Measurements from ENCODE around the gene FSCN2. TPM values are rescaled to one million over a fixed set of nuclear protein-coding genes. Genes with fewer than 3 reads are reported as not detected.

The FSCN2 gene
- total RNA-seq, 2 donors from 2014 or later, result 0.65 to 0.72 TPM

DNA sequence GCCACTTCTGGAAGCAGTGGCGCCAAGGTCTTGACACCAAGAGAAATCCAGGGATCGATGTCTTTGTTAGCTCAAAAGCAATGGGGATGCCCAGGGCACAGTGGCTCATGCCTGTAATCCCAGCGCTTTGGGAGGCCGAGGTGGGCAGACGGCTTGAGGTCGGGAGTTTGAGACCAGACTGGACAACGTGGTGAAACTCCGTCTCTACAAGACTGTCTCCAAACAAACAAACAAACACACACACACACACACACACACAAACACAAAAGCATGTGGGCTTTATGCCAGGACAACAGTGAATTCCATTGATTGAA, 46.4 kb downstream of the FSCN2 start:
- H3K9me3 ChIP-seq (ENCODE audit: control insufficient read depth, low read length, poor library complexity, severe bottlenecking), result no peaks in the 10 kb centered on the region
- DNase-seq (no peak), ATAC-seq (no peak)
- Mint-ChIP-seq H3K36me3 (ENCODE audit: low read depth) (no peaks in the 10 kb centered on the region), H3K27me3 (no peaks in the 10 kb centered on the region), H3K4me3 (no peak overlapping the region), H3K27ac (no peak overlapping the region), H3K4me1 (peaks cover 10% of the 10 kb centered on the region)

GRCh38 chr17:81575836-81576235, 47.7 kb downstream of the FSCN2 start:
- ATAC-seq, result no peak

DNA sequence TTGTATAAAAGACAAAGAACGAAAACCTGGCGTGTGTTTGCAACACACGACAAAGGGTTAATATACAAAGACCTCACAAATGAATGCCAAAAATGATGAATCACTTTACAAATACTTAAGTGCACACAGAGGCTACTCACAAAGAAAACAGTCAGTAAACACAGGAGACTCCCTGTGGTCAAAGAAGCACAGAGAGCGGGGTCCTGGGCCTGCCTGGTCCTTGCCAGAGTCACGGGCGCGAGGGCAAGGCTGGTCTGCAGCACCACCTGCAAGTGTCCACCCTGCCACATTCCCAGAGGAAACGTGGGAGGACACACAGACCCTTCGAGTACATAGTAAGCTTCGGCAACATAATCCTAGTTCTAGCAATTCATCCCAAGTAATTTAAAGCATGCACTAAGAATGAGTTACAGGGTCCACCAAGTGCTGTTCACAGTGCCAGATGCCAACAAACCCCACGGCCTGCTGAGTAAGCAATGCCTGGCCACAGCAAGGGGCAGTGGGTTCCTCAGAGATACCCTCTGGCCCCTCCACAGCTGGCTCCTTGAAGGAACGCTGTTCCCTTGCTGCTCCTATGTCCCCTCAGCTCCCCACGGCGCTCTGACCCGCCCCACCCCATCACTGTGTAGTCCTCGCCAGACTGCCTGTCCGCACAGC, 48.6 kb downstream of the FSCN2 start:
- Mint-ChIP-seq H3K27ac (no peak overlapping the region), H3K36me3 (ENCODE audit: low read depth) (no peaks in the 10 kb centered on the region)
- H3K9me3 ChIP-seq (ENCODE audit: control insufficient read depth, low read length, poor library complexity, severe bottlenecking), result no peaks in the 10 kb centered on the region

More at GRCh38 chr17:81575836-81576235, 47.7 kb downstream of the FSCN2 start:
- no peak for DNase-seq
- H3K27me3 Mint-ChIP-seq, result no peaks in the 10 kb centered on the region
- H3K36me3 Mint-ChIP-seq (ENCODE audit: low read depth), result no peaks in the 10 kb centered on the region
- H3K9me3 ChIP-seq (ENCODE audit: control insufficient read depth, low read length, poor library complexity, severe bottlenecking), result no peaks in the 10 kb centered on the region
- H3K4me1 Mint-ChIP-seq, result peaks cover 14% of the 10 kb centered on the region
- no peak overlapping the region for H3K4me3 Mint-ChIP-seq
- H3K27ac Mint-ChIP-seq, result no peak overlapping the region

GRCh38 chr17:81577278-81578000, 49.3 kb downstream of the FSCN2 start:
- H3K9me3 ChIP-seq (ENCODE audit: control insufficient read depth, low read length, poor library complexity, severe bottlenecking), result no peaks in the 10 kb centered on the region
- Mint-ChIP-seq H3K4me1 (peaks cover 14% of the 10 kb centered on the region), H3K27me3 (no peaks in the 10 kb centered on the region), H3K4me3 (no peak overlapping the region), H3K36me3 (ENCODE audit: low read depth) (no peaks in the 10 kb centered on the region), H3K27ac (peak overlapping the region; percentile 91)
- DNase-seq (no peak), ATAC-seq (no peak)

More for the DNA sequence above, 48.6 kb downstream of the FSCN2 start:
- DNase-seq, result no peak
- peaks cover 14% of the 10 kb centered on the region for H3K4me1 Mint-ChIP-seq
- H3K27me3 Mint-ChIP-seq, result no peaks in the 10 kb centered on the region
- no peak overlapping the region for H3K4me3 Mint-ChIP-seq
- no peak for ATAC-seq

DNA sequence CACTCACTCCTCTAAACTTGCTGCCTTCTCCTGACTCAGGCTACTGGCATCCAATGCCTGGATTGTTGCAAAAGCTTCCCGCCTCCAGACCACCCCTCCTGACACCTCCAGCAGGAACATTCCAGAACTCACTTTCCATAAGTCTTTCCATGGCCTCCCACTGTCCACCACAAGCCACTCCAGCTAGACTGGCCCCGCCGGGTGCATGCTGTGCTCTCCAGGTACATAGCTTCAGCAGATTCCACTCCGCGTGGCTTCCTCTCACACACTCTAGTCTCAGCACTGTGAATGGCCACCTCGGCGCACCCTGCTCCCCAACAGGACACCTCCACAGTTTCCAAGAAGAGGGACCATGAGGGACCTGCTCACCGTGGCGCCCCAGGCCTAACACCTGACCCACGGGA, 49.9 kb downstream of the FSCN2 start:
- ATAC-seq (no peak), DNase-seq (no peak)
- Mint-ChIP-seq H3K27ac (peak overlapping the region; percentile 91), H3K4me3 (no peak overlapping the region), H3K4me1 (peaks cover 14% of the 10 kb centered on the region), H3K27me3 (no peaks in the 10 kb centered on the region), H3K36me3 (ENCODE audit: low read depth) (no peaks in the 10 kb centered on the region)
- H3K9me3 ChIP-seq (ENCODE audit: control insufficient read depth, low read length, poor library complexity, severe bottlenecking), result no peaks in the 10 kb centered on the region

DNA sequence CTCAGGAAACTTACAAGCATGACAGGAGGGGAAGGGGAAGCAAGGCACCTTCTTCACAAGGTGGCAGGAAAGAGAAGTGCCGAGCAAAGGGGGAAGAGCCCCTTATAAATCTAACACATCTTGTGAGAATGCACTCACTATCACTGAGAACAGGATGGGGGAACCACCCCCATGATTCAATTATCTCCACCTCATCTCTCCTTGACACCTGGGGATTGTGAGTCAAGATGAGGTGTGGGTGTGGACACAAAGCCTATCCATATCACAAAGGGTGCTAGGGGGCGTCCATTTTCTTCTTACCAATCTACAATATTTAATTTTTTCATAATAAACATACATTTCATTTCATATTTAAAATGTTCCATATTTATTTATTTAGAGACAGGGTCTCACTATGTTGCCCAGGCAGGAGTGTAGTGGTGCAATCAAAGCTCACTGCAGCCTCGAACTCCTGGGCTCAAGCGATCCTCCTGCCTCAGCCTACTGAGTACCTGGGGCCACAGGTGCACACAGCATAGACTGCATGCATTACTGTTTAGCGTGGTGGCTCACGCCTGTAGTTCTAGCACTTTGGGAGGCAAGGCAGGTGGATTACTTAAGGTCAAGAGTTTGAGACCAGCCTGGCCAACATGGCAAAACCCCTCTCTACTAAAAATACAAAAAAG, 50.5 kb downstream of the FSCN2 start:
- no peaks in the 10 kb centered on the region for H3K27me3 Mint-ChIP-seq
- peaks cover 14% of the 10 kb centered on the region for H3K4me1 Mint-ChIP-seq
- DNase-seq (no peak), ATAC-seq (no peak)
- no peaks in the 10 kb centered on the region for H3K36me3 Mint-ChIP-seq (ENCODE audit: low read depth)
- no peak overlapping the region for H3K4me3 Mint-ChIP-seq
- peak overlapping the region; percentile 91 for H3K27ac Mint-ChIP-seq
- H3K9me3 ChIP-seq (ENCODE audit: control insufficient read depth, low read length, poor library complexity, severe bottlenecking), result no peaks in the 10 kb centered on the region

DNA sequence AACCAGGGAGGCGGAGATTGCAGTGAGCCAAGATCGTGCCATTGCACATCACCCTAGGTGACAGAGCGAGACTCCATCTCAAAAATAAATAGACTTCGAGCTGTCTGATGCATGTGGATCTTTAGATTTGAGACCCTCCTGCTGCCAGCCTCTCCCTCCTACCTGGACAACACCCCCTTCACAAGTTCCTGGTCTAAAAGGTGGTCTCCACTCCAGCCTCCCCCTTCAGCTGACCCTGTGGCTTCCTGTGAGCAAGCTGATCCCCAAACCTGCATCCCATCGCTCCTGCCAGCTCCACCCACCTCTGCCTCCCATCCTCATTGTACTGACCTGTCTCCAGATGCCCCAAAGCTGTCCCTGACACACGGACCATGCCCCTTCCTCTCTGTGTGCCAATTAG, 51.1 kb downstream of the FSCN2 start:
- no peaks in the 10 kb centered on the region for H3K9me3 ChIP-seq (ENCODE audit: control insufficient read depth, low read length, poor library complexity, severe bottlenecking)
- DNase-seq (no peak), ATAC-seq (no peak)
- no peaks in the 10 kb centered on the region for H3K27me3 Mint-ChIP-seq
- peak overlapping the region; percentile 67 for H3K27ac Mint-ChIP-seq
- H3K4me1 Mint-ChIP-seq, result peaks cover 14% of the 10 kb centered on the region
- no peaks in the 10 kb centered on the region for H3K36me3 Mint-ChIP-seq (ENCODE audit: low read depth)
- no peak overlapping the region for H3K4me3 Mint-ChIP-seq

- peaks cover 14% of the 10 kb centered on the region for H3K4me1 Mint-ChIP-seq
- no peaks in the 10 kb centered on the region for H3K36me3 Mint-ChIP-seq (ENCODE audit: low read depth)
- ATAC-seq (no peak), DNase-seq (no peak)
- H3K27me3 Mint-ChIP-seq, result no peaks in the 10 kb centered on the region
- H3K4me3 Mint-ChIP-seq, result no peak overlapping the region
- H3K27ac Mint-ChIP-seq, result peak overlapping the region; percentile 67
- H3K9me3 ChIP-seq (ENCODE audit: control insufficient read depth, low read length, poor library complexity, severe bottlenecking), result no peaks in the 10 kb centered on the region
Measured at GRCh38 chr17:81579821-81580321, 51.7 kb downstream of the FSCN2 start.

GRCh38 chr17:81580481-81580880, 52.3 kb downstream of the FSCN2 start:
- no peak overlapping the region for H3K4me3 Mint-ChIP-seq
- H3K9me3 ChIP-seq (ENCODE audit: control insufficient read depth, low read length, poor library complexity, severe bottlenecking), result no peaks in the 10 kb centered on the region
- no peak for DNase-seq
- H3K36me3 Mint-ChIP-seq (ENCODE audit: low read depth), result no peaks in the 10 kb centered on the region
- H3K27me3 Mint-ChIP-seq, result no peaks in the 10 kb centered on the region
- H3K4me1 Mint-ChIP-seq, result peaks cover 14% of the 10 kb centered on the region
- no peak overlapping the region for H3K27ac Mint-ChIP-seq
- ATAC-seq, result no peak

- Mint-ChIP-seq H3K27ac (peak overlapping the region; percentile 43), H3K36me3 (ENCODE audit: low read depth) (peaks cover 3% of the 10 kb centered on the region), H3K4me1 (peaks cover 14% of the 10 kb centered on the region), H3K27me3 (no peaks in the 10 kb centered on the region), H3K4me3 (no peak overlapping the region)
- H3K9me3 ChIP-seq (ENCODE audit: control insufficient read depth, low read length, poor library complexity, severe bottlenecking), result no peaks in the 10 kb centered on the region
- ATAC-seq (no peak), DNase-seq (no peak)
Measured at GRCh38 chr17:81581758-81582157, 53.6 kb downstream of the FSCN2 start.

GRCh38 chr17:81582341-81582740, 54.2 kb downstream of the FSCN2 start:
- no peak for DNase-seq
- Mint-ChIP-seq H3K4me3 (no peak overlapping the region), H3K27me3 (no peaks in the 10 kb centered on the region), H3K36me3 (ENCODE audit: low read depth) (peaks cover 3% of the 10 kb centered on the region), H3K27ac (no peak overlapping the region), H3K4me1 (peaks cover 13% of the 10 kb centered on the region)
- ATAC-seq, result no peak
- no peaks in the 10 kb centered on the region for H3K9me3 ChIP-seq (ENCODE audit: control insufficient read depth, low read length, poor library complexity, severe bottlenecking)

- Mint-ChIP-seq H3K4me3 (no peak overlapping the region), H3K4me1 (peaks cover 10% of the 10 kb centered on the region), H3K27ac (no peak overlapping the region), H3K36me3 (ENCODE audit: low read depth) (peaks cover 3% of the 10 kb centered on the region), H3K27me3 (no peaks in the 10 kb centered on the region)
- DNase-seq, result no peak
- no peak for ATAC-seq
- H3K9me3 ChIP-seq (ENCODE audit: control insufficient read depth, low read length, poor library complexity, severe bottlenecking), result no peaks in the 10 kb centered on the region
Measured at GRCh38 chr17:81582749-81583148, 54.6 kb downstream of the FSCN2 start.

- Mint-ChIP-seq H3K27ac (no peak overlapping the region), H3K36me3 (ENCODE audit: low read depth) (peaks cover 3% of the 10 kb centered on the region), H3K27me3 (no peaks in the 10 kb centered on the region), H3K4me1 (peaks cover 7% of the 10 kb centered on the region), H3K4me3 (no peak overlapping the region)
- DNase-seq, result no peak
- no peaks in the 10 kb centered on the region for H3K9me3 ChIP-seq (ENCODE audit: control insufficient read depth, low read length, poor library complexity, severe bottlenecking)
- no peak for ATAC-seq
Measured at GRCh38 chr17:81583589-81584342, 55.6 kb downstream of the FSCN2 start.

Data from T-helper 17 cell (primary cell).